Myometrial cell (primary cell): ENCODE results near the gene ALDH1A1. TPM values are rescaled to one million over a fixed set of nuclear protein-coding genes. Genes with fewer than 3 reads are reported as not detected.

ENCODE experiments used
- total RNA-seq: library from RNA; depleted of rRNA; stranded (reverse); fragments of >200 nt; gene quantifications from 2 replicates; pipeline ENCODE4 v1.2.3, GENCODE V29; 2015

Gene ALDH1A1
- 679 and 736 TPM in 2 replicates for total RNA-seq

DNA sequence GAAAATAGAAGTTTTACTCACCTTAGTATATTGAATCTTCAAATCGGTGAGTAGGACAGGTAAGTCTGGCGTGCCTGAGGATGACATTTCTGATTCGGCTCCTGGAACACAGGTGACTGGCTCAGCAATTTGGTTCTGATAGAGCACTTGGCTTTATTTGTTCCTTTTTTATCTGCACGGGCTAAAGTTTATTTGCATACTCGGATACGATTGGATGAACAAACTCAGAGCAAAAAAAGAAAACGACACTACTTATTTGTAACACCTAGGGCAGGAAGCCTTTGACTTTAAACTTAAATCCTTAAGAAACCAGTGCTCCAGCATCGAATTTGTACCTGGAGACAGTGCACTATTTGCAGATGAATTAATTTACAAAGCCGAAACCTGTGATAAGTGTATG lies at the start of gene ALDH1A1:
Gene ALDH1A1 (minus strand): TSS at position 140 of the 400 bp plus-strand sequence. CDS start 53 bp downstream, at position 87.

Other genes with a start within 250 kb of the ALDH1A1 start
- 1,085 and 1,134 TPM in 2 replicates for gene ANXA1, start 198.8 kb upstream of the ALDH1A1 start, total RNA-seq